ENCODE data around the gene ARL15.
A peak's percentile ranks its signal among the peaks of the same experiment; 100 is the strongest.

ARL15 gene

GRCh38 chr5:54313311-54314270, 3.2 kb upstream of the ARL15 start:
- no peak for DNase-seq

- DNase-seq = no peak
These were observed 2.1 kb upstream of the ARL15 start for GRCh38 chr5:54312499-54312898.

GRCh38 chr5:54311176-54311677, 854 bp upstream of the ARL15 start:
- peak; percentile 36 for DNase-seq

- peak; percentile 47 for DNase-seq
These were observed 511 bp downstream of the ARL15 start for GRCh38 chr5:54309691-54310432.

- peak; percentile 33 for DNase-seq
These were observed 1.1 kb downstream of the ARL15 start for GRCh38 chr5:54309276-54309675.

GRCh38 chr5:54307583-54307982, 2.8 kb downstream of the ARL15 start:
- DNase-seq = no peak

GRCh38 chr5:54306893-54307292, 3.5 kb downstream of the ARL15 start:
- DNase-seq = no peak

GRCh38 chr5:54305737-54306136, 4.6 kb downstream of the ARL15 start:
- DNase-seq = no peak

GRCh38 chr5:54304040-54304439, 6.3 kb downstream of the ARL15 start:
- DNase-seq = no peak

GRCh38 chr5:54302267-54302687, 8.1 kb downstream of the ARL15 start:
- peak; percentile 22 for DNase-seq

GRCh38 chr5:54301849-54302248, 8.5 kb downstream of the ARL15 start:
- DNase-seq = no peak

GRCh38 chr5:54301220-54301619, 9.2 kb downstream of the ARL15 start:
- no peak for DNase-seq

- no peak for DNase-seq
These were observed 11.4 kb downstream of the ARL15 start for GRCh38 chr5:54298947-54299346.

GRCh38 chr5:54296386-54296785, 14.0 kb downstream of the ARL15 start:
- no peak for DNase-seq

GRCh38 chr5:54295651-54296276, 14.6 kb downstream of the ARL15 start:
- no peak for DNase-seq

- DNase-seq = no peak
These were observed 16.2 kb downstream of the ARL15 start for GRCh38 chr5:54294097-54294667.

GRCh38 chr5:54292866-54293265, 17.5 kb downstream of the ARL15 start:
- no peak for DNase-seq

- no peak for DNase-seq
These were observed 18.9 kb downstream of the ARL15 start for GRCh38 chr5:54291498-54291897.

- no peak for DNase-seq
These were observed 20.6 kb downstream of the ARL15 start for GRCh38 chr5:54289769-54290168.

- no peak for DNase-seq
These were observed 21.7 kb downstream of the ARL15 start for GRCh38 chr5:54288568-54289217.

- no peak for DNase-seq
These were observed 24.7 kb downstream of the ARL15 start for GRCh38 chr5:54285686-54286085.

- no peak for DNase-seq
These were observed 25.8 kb downstream of the ARL15 start for GRCh38 chr5:54284586-54284985.
